Lower leg skin (tissue), 4 donors: Measurements from ENCODE around the gene DNMT3A. TPM values are rescaled to one million over a fixed set of nuclear protein-coding genes. Genes with fewer than 3 reads are reported as not detected.

Experiments
- DNase-seq, 2 donors: peaks; one replicate each; pipeline ENCODE4 v3.0.0-alpha.2; 2019; ENCODE audit warnings: low spot score in 2 of 2
- H3K4me3 ChIP-seq: fragments of 200-600 bp; sonication (generic); 2 replicates; pipeline ENCODE4 v1.5.1; 2017; ENCODE audit warnings: mild to moderate bottlenecking, low read depth; ENCODE audit not compliant: poor library complexity, severe bottlenecking
- CTCF ChIP-seq, 3 donors: fragments of 450-650 bp; IDR thresholded peaks; one replicate each; pipeline ENCODE4 v1.5.1; 2016; ENCODE audit warnings: antibody characterized with exemption in 3 of 3, mild to moderate bottlenecking in 3 of 3, moderate library complexity in 2 of 3
- POLR2A ChIP-seq, 2 donors: fragments of 450-650 bp; IDR thresholded peaks; one replicate each; pipeline ENCODE4 v1.6.1; 2016 to 2017; ENCODE audit warnings: antibody characterized with exemption in 2 of 2, mild to moderate bottlenecking in 1 of 2, moderate library complexity in 1 of 2
- WGBS, 2 donors: methylation state at CpG; one replicate each; pipeline ENCODE4 v1.1.5; 2018; 5-methylcytosine and 5-hydroxymethylcytosine counted together
- intact Hi-C: fragments of 100-400 bp; cut with DNase I; formaldehyde crosslinking; loops from one replicate; pipeline ENCODE4 v1.15.0; 2023; ENCODE audit warnings: low total_unique reads
- total RNA-seq, 4 donors: library from RNA; depleted of rRNA; stranded (reverse); fragments of >200 nt; gene quantifications; one replicate each; pipeline ENCODE4 v1.1.0, GENCODE V29; 2016

The DNMT3A gene
- total RNA-seq, 4 donors from 2014 or later, result 4.3 to 7.4 (median 6.9) TPM

GRCh38 chr2:25358836-25359235, 17.1 kb upstream of the DNMT3A start:
- no peak overlapping the region for H3K4me3 ChIP-seq
- no peak for DNase-seq
- TF ChIP-seq POLR2A (IDR thresholded peaks at IDR 0.05) (no peak), CTCF (IDR thresholded peaks at IDR 0.05) (no peak)
- intact Hi-C loops, result no loop called here
- WGBS, 2 donors, result 73 to 78% methylated on average over 8 of the region's 8 CpGs

GRCh38 chr2:25358249-25358815, 16.6 kb upstream of the DNMT3A start:
- H3K4me3 ChIP-seq, result no peak overlapping the region
- intact Hi-C loops, result no loop called here

GRCh38 chr2:25356088-25356487, 14.4 kb upstream of the DNMT3A start:
- TF ChIP-seq POLR2A (IDR thresholded peaks at IDR 0.05) (no peak), CTCF (IDR thresholded peaks at IDR 0.05) (no peak)
- 71 to 79% methylated on average over 4 of the region's 4 CpGs for WGBS, 2 donors
- no peak overlapping the region for H3K4me3 ChIP-seq
- intact Hi-C loops, result no loop called here
- no peak for DNase-seq

More at GRCh38 chr2:25358249-25358815, 16.6 kb upstream of the DNMT3A start:
- 93 to 95% methylated on average over 6 of the region's 6 CpGs for WGBS, 2 donors
- no peak for DNase-seq
- TF ChIP-seq POLR2A (IDR thresholded peaks at IDR 0.05), result no peak
- TF ChIP-seq CTCF (IDR thresholded peaks at IDR 0.05), result no peak

DNA sequence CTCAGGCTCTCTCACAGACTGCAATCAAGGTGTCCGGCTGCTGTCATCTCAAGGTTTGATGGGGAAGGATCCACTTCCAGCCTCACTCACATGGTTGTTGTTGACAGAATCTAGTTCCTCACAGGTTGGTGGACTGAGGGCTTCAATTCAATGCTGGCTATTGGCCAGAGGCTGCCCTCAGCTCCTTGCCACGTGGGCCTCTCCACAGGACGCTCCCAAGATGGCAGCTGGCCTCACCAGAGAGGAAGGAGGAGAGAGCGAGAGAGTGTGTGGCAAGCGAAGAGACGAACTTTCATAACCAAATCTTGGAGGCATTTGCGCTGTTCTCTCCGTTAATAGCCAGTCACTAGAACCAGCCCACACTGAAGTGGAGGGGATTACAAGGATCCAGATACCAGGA, 13.5 kb upstream of the DNMT3A start:
- 88 to 91% methylated on average over 8 of the region's 8 CpGs for WGBS, 2 donors
- TF ChIP-seq POLR2A (IDR thresholded peaks at IDR 0.05) (no peak), CTCF (IDR thresholded peaks at IDR 0.05) (no peak)
- no peak overlapping the region for H3K4me3 ChIP-seq
- no peak for DNase-seq
- intact Hi-C loops, result no loop called here

DNA sequence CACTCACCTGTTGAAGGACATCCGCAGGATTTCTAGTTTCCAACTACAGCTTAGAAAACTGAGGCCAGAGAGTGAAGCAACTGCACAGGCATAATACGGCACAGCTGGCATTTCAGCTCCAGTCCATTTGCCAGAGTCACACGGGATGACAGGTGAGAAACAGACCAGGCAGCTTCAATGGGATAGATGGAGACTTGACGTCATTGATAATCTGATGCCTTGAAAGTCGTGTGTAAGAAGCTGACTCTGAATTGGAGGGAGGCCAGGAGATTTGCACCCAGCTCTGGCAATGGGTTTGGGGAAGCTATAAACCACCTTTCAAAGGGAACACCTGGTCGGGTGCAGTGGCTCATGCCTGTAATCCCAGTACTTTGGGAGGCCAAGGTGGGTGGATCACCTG, 12.4 kb upstream of the DNMT3A start:
- WGBS, 2 donors, result 68 to 71% methylated on average over 6 of the region's 6 CpGs
- H3K4me3 ChIP-seq, result no peak overlapping the region
- DNase-seq, result no peak
- TF ChIP-seq CTCF (IDR thresholded peaks at IDR 0.05), result no peak
- no peak for TF ChIP-seq POLR2A (IDR thresholded peaks at IDR 0.05)
- intact Hi-C loops, result no loop called here

DNA sequence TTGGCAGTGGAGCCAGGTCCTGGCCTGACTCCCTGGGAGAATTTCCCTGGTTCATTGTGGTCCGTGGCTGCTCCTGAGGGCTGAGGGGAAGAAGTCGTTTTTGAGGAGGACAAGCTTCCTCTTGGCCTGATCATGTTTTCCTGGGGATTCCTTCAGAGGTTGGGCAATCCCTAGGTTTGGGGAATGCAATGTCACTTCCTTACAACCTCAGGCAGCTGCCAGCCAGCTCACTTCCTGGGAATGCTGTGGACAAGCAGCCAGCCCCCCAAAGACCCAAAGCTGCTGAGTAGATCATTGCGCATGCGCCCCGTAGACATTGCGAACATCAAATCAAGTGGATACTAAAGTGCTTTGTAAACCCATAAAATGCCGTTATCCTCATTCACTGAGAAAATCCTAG, 7.7 kb upstream of the DNMT3A start:
- WGBS, 2 donors, result 75 to 91% methylated on average over 6 to 7 of the region's 7 CpGs
- intact Hi-C loops, result no loop called here
- no peak overlapping the region for H3K4me3 ChIP-seq
- DNase-seq, result no peak
- TF ChIP-seq CTCF (IDR thresholded peaks at IDR 0.05) (no peak), POLR2A (IDR thresholded peaks at IDR 0.05) (no peak)
